ENCODE data around the gene CAPZB. TPM values are rescaled to one million over a fixed set of nuclear protein-coding genes. Genes with fewer than 3 reads are reported as not detected.

Gene CAPZB
- polyA plus RNA-seq, 3 donors = 290 to 504 (median 407) TPM

GRCh38 chr1:19346026-19346425, 139.3 kb downstream of the CAPZB start:
- Histone ChIP-seq H3K79me2 (ENCODE audit: insufficient read depth, low read length) (no peaks in the 10 kb centered on the region), H3K36me3 (replicated peaks in 1 of 2; ENCODE audit: control insufficient read depth in 1 of 2, insufficient read depth in 2 of 2, low read length in 2 of 2) (peaks cover 51 to 69% of the 10 kb centered on the region in 2 donors), H3K4me3 (replicated peaks in 1 of 3; ENCODE audit: low read depth in 2 of 3, low read length in 3 of 3) (no peak overlapping the region), H3K27me3 (ENCODE audit: control insufficient read depth in 2 of 2, insufficient read depth in 2 of 2, low read length in 2 of 2) (no peaks in the 10 kb centered on the region), H2AFZ (ENCODE audit: insufficient read depth, low read depth, low read length, poor library complexity, severe bottlenecking) (no peak overlapping the region), H3K4me1 (ENCODE audit: control insufficient read depth in 1 of 2, insufficient read depth in 2 of 2, low read length in 2 of 2) (peaks cover 35 to 45% of the 10 kb centered on the region in 2 donors), H3K9ac (ENCODE audit: insufficient read depth, low read length, poor library complexity, severe bottlenecking) (no peak overlapping the region), H3K4me2 (replicated peaks; ENCODE audit: extremely low read depth, low read length, poor library complexity, severe bottlenecking) (no peak overlapping the region), H3K9me3 (replicated peaks in 1 of 2; ENCODE audit: control insufficient read depth in 1 of 2, insufficient read depth in 1 of 2, low read length in 2 of 2) (no peaks in the 10 kb centered on the region), H4K20me1 (ENCODE audit: insufficient read depth, low read length) (peaks cover 81% of the 10 kb centered on the region), H3K27ac (ENCODE audit: low read depth in 1 of 2, low read length in 2 of 2) (peak overlapping the region in 1 of 2 donors; percentile 50)
- H3K4me3 Mint-ChIP-seq = peak overlapping the region in 1 of 2 donors; percentile 47
- TF ChIP-seq CTCF (IDR thresholded peaks at IDR 0.05) = no peak
- WGBS (ENCODE audit: insufficient coverage) = no CpG with 5 or more reads among the region's 6 CpGs
- H3K27me3 Mint-ChIP-seq (ENCODE audit: low read depth in 3 of 3) = peaks cover 0 to 1% (median 0%) of the 10 kb centered on the region in 3 donors
- DNase-seq = peak; percentile 24 to 42 (median 35)
- intact Hi-C loops (cut with micrococcal nuclease) = loop anchor here (5.0 to 10.0 kb wide), 2 partner anchors 306 to 309 kb away; no protein-coding TSS in a partner anchor
- H3K4me1 Mint-ChIP-seq = peaks cover 39% of the 10 kb centered on the region
- peaks cover 64 to 76% of the 10 kb centered on the region in 2 donors for H3K36me3 Mint-ChIP-seq
- peaks cover 0 to 2% (median 0%) of the 10 kb centered on the region in 7 donors for H3K9me3 Mint-ChIP-seq
- peak overlapping the region in 6 of 7 donors; percentile 42 to 75 (median 52) for H3K27ac Mint-ChIP-seq

- Histone ChIP-seq H3K27me3 (ENCODE audit: control insufficient read depth in 2 of 2, insufficient read depth in 2 of 2, low read length in 2 of 2) (no peaks in the 10 kb centered on the region), H3K4me2 (replicated peaks; ENCODE audit: extremely low read depth, low read length, poor library complexity, severe bottlenecking) (no peak overlapping the region), H3K9me3 (replicated peaks in 1 of 2; ENCODE audit: control insufficient read depth in 1 of 2, insufficient read depth in 1 of 2, low read length in 2 of 2) (no peaks in the 10 kb centered on the region), H3K9ac (ENCODE audit: insufficient read depth, low read length, poor library complexity, severe bottlenecking) (no peak overlapping the region), H2AFZ (ENCODE audit: insufficient read depth, low read depth, low read length, poor library complexity, severe bottlenecking) (no peak overlapping the region), H3K4me1 (ENCODE audit: control insufficient read depth in 1 of 2, insufficient read depth in 2 of 2, low read length in 2 of 2) (peaks cover 35 to 45% of the 10 kb centered on the region in 2 donors), H4K20me1 (ENCODE audit: insufficient read depth, low read length) (peaks cover 83% of the 10 kb centered on the region), H3K4me3 (replicated peaks in 1 of 3; ENCODE audit: low read depth in 2 of 3, low read length in 3 of 3) (no peak overlapping the region), H3K79me2 (ENCODE audit: insufficient read depth, low read length) (no peaks in the 10 kb centered on the region), H3K36me3 (replicated peaks in 1 of 2; ENCODE audit: control insufficient read depth in 1 of 2, insufficient read depth in 2 of 2, low read length in 2 of 2) (peaks cover 55 to 70% of the 10 kb centered on the region in 2 donors), H3K27ac (ENCODE audit: low read depth in 1 of 2, low read length in 2 of 2) (peak overlapping the region in 1 of 2 donors; percentile 50)
- 93% methylated on average over 8 of the region's 8 CpGs for WGBS (ENCODE audit: insufficient coverage)
- no peak for DNase-seq
- Mint-ChIP-seq H3K4me3 (no peak overlapping the region), H3K9me3 (peaks cover 0 to 2% (median 0%) of the 10 kb centered on the region in 7 donors), H3K36me3 (peaks cover 65 to 76% of the 10 kb centered on the region in 2 donors), H3K27ac (peak overlapping the region in 3 of 7 donors; percentile 25 to 72 (median 58)), H3K27me3 (ENCODE audit: low read depth in 3 of 3) (peaks cover 0 to 1% (median 0%) of the 10 kb centered on the region in 3 donors), H3K4me1 (peaks cover 39% of the 10 kb centered on the region)
- intact Hi-C loops (cut with micrococcal nuclease) = loop anchor here (5.0 to 10.0 kb wide), 2 partner anchors 307 to 309 kb away; no protein-coding TSS in a partner anchor
- no peak for TF ChIP-seq CTCF (IDR thresholded peaks at IDR 0.05)
These were observed 139.9 kb downstream of the CAPZB start for GRCh38 chr1:19345391-19345790.

Data from CD14-positive monocyte (primary cell).